GM23338 (cell line): ENCODE results near the gene MARCHF7.

Experiments
- CTCF ChIP-seq, 2 experiments: fragments of 200-600 bp in 1 of 2; sonication (generic) in 1 of 2; conservative IDR thresholded peaks; 2 replicates each; pipeline versions ENCODE4 v1.5.1 to v1.6.1; 2016 to 2017; ENCODE audit warnings: antibody characterized with exemption in 2 of 2, low read depth in 2 of 2, mild to moderate bottlenecking in 2 of 2, moderate library complexity in 1 of 2
- EZH2 ChIP-seq: fragments of 200-600 bp; sonication (generic); IDR thresholded peaks from one replicate; pipeline ENCODE4 v1.8.0; 2017; ENCODE audit warnings: antibody characterized with exemption, mild to moderate bottlenecking, low read depth; ENCODE audit not compliant: unreplicated experiment
- EZH2phosphoT487 ChIP-seq: fragments of 200-600 bp; sonication (generic); IDR thresholded peaks from one replicate; pipeline ENCODE4 v1.8.1; 2018; ENCODE audit warnings: antibody characterized with exemption; ENCODE audit not compliant: unreplicated experiment
- POLR2AphosphoS5 ChIP-seq: IDR thresholded peaks from 2 replicates; pipeline ENCODE4 v1.6.1; 2016; ENCODE audit warnings: antibody characterized with exemption, low read depth
- ZNF114 ChIP-seq: fragments of 250-450 bp; sonication (Bioruptor Pico); IDR thresholded peaks from 2 replicates; pipeline ENCODE4 v1.5.0; 2020; ENCODE audit warnings: mild to moderate bottlenecking, moderate library complexity

GRCh38 chr2:159750873-159751272 lies 38.6 kb downstream of the MARCHF7 start:
- TF ChIP-seq CTCF (conservative IDR thresholded peaks at IDR 0.05; ENCODE audit: low read depth in 2 of 2) (no peak), ZNF114 (CRISPR knock-in tag) (no peak), EZH2 (no peak), POLR2AphosphoS5 (no peak), EZH2phosphoT487 (no peak)
